Caco-2 (cell line): ENCODE data around the gene CCL5. TPM values are rescaled to one million over a fixed set of nuclear protein-coding genes. Genes with fewer than 3 reads are reported as not detected.

Experiments used
- BruUV-seq: library from RNA; stranded (reverse); fragments of 400-500 nt; replicated peaks from 2 replicates; lab custom pipeline; 2021; lab: Mats Ljungman, UMichigan
- CTCF ChIA-PET: fragments of 300-600 bp; sonication (Branson Sonifier 250); formaldehyde crosslinking; loops from one replicate; lab custom pipeline; 2022; ENCODE audit warnings: antibody characterized with exemption; lab: Charles Lee
- POLR2A ChIA-PET: fragments of 300-600 bp; sonication (Branson Sonifier 250); formaldehyde crosslinking; loops from one replicate; lab custom pipeline; 2022; ENCODE audit warnings: antibody characterized with exemption; lab: Charles Lee
- DNase-seq, 2 experiments: peaks; one replicate each; pipeline versions ENCODE4 v3.0.0 to v3.0.0-alpha.2; 2020 to 2022
- H3K27me3 ChIP-seq: replicated peaks from 2 replicates; pipeline ENCODE4 v1.6.0; 2011; ENCODE audit warnings: low read length; ENCODE audit not compliant: control insufficient read depth, insufficient read depth
- H3K36me3 ChIP-seq: 2 replicates; pipeline ENCODE4 v1.5.1; 2011; ENCODE audit warnings: low read length; ENCODE audit not compliant: control insufficient read depth, insufficient read depth
- H3K4me1 ChIP-seq: fragments of 250-450 bp; sonication (Bioruptor Pico); 2 replicates; pipeline ENCODE4 v1.5.1; 2020; ENCODE audit warnings: mild to moderate bottlenecking
- H3K4me3 ChIP-seq: 2 replicates; pipeline ENCODE4 v1.5.1; 2011; ENCODE audit warnings: low read depth, mild to moderate bottlenecking, control low read depth, low read length
- H3K9me3 ChIP-seq: fragments of 250-450 bp; sonication (Bioruptor Pico); 2 replicates; pipeline ENCODE4 v1.5.1; 2020; ENCODE audit warnings: mild to moderate bottlenecking, moderate library complexity
- H3K27ac Mint-ChIP-seq: one replicate; pipeline ENCODE4 v1.8.0; 2022; ENCODE audit warnings: mixed read lengths; ENCODE audit not compliant: unreplicated experiment
- H3K27me3 Mint-ChIP-seq: one replicate; pipeline ENCODE4 v1.8.0; 2022; ENCODE audit warnings: mixed read lengths; ENCODE audit not compliant: insufficient read depth, unreplicated experiment
- H3K36me3 Mint-ChIP-seq: one replicate; pipeline ENCODE4 v1.8.0; 2022; ENCODE audit warnings: mild to moderate bottlenecking, mixed read lengths; ENCODE audit not compliant: insufficient read depth, unreplicated experiment
- H3K4me1 Mint-ChIP-seq: one replicate; pipeline ENCODE4 v1.8.0; 2022; ENCODE audit warnings: low read depth, mixed read lengths; ENCODE audit not compliant: unreplicated experiment
- H3K4me3 Mint-ChIP-seq: one replicate; pipeline ENCODE4 v1.8.0; 2022; ENCODE audit warnings: mild to moderate bottlenecking, moderate library complexity, mixed read lengths; ENCODE audit not compliant: unreplicated experiment
- H3K9me3 Mint-ChIP-seq: one replicate; pipeline ENCODE4 v1.8.0; 2022; ENCODE audit warnings: mixed read lengths; ENCODE audit not compliant: unreplicated experiment
- intact Hi-C: fragments of 100-400 bp; cut with micrococcal nuclease; formaldehyde crosslinking; loops from one replicate; pipeline ENCODE4 v1.10.0; 2022; ENCODE audit not compliant: unreplicated experiment
- total RNA-seq: library from RNA; stranded (reverse); gene quantifications from 2 replicates; pipeline ENCODE4 v1.2.3, GENCODE V29; 2022
- TF ChIP-seq, protein P1 (sequence below), 2 experiments: fragments of 200-600 bp in 1 of 2; IDR thresholded peaks; 1 replicate in 1 of 2; 2 replicates in 1 of 2; pipeline versions ENCODE4 v1.5.1 to v1.8.0; 2011 to 2022; ENCODE audit warnings: antibody characterized with exemption in 1 of 2, control low read depth in 1 of 2, inconsistent platforms in 1 of 2, low read depth in 1 of 2, low read length in 1 of 2, mild to moderate bottlenecking in 1 of 2, moderate library complexity in 1 of 2; ENCODE audit not compliant: insufficient read depth in 1 of 2, severe bottlenecking in 1 of 2, unreplicated experiment in 1 of 2

Gene CCL5
- total RNA-seq, 1 experiment from 2014 or later, result not detected

DNA sequence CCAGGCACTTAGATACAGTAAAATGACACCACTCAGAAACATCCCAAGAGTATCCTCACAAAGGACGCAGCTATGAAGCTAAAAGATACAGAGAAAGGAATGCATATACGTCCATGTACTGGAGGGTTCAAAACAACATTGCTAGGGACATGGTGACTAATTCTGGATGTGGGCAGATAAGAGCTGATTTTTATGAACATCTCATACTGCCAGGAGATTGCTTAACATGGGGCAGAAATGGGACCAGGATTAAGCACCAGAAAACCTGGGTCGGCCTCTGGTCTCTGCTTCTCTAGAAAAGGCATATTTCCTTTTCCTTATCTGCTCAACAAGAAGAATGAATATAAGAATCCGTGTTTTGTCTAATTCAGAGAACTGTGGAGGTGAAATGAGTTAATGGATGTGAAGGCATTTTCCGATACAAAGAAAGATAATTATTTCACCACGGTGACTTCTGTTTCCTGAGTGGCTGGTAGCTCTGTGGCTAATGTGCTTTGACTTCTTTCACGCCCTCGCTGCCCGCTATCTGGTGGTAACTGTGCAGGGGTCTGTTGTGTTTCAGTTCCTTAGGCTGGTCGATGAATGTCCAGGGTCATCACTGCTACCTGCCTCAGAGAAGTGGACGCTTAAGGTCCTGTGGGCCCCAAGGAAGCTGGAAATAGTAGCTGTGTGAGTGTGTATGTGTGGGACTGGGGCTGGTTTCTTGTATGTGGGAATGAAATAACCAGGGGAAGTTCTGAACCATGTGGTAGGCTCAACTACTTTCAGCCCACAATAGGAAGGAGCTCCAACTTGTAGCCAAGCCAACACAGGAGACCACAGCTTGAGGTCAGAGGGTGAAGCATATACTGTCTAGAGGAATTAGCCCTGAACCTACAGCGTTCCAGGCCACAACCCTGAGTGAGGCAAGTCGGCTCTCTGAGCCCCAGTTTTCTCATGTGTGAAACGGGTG lies 15.8 kb upstream of the CCL5 start:
- no peak overlapping the region for H3K4me3 Mint-ChIP-seq
- TF ChIP-seq, protein P1, sequence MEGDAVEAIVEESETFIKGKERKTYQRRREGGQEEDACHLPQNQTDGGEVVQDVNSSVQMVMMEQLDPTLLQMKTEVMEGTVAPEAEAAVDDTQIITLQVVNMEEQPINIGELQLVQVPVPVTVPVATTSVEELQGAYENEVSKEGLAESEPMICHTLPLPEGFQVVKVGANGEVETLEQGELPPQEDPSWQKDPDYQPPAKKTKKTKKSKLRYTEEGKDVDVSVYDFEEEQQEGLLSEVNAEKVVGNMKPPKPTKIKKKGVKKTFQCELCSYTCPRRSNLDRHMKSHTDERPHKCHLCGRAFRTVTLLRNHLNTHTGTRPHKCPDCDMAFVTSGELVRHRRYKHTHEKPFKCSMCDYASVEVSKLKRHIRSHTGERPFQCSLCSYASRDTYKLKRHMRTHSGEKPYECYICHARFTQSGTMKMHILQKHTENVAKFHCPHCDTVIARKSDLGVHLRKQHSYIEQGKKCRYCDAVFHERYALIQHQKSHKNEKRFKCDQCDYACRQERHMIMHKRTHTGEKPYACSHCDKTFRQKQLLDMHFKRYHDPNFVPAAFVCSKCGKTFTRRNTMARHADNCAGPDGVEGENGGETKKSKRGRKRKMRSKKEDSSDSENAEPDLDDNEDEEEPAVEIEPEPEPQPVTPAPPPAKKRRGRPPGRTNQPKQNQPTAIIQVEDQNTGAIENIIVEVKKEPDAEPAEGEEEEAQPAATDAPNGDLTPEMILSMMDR (IDR thresholded peaks at IDR 0.05; ENCODE audit: insufficient read depth in 1 of 2, low read depth in 1 of 2, low read length in 1 of 2, severe bottlenecking in 1 of 2, unreplicated experiment in 1 of 2), result no peak
- no peak for DNase-seq
- ChIA-PET CTCF (no interaction called here), POLR2A (no interaction called here)
- Histone ChIP-seq H3K9me3 (no peaks in the 10 kb centered on the region), H3K36me3 (no peaks in the 10 kb centered on the region), H3K4me3 (no peak overlapping the region), H3K27me3 (no peaks in the 10 kb centered on the region), H3K4me1 (peaks cover 7% of the 10 kb centered on the region; the same call in 1 of the 2 replicates)
- intact Hi-C loops, result no loop called here
- H3K4me1 Mint-ChIP-seq, result peaks cover 13% of the 10 kb centered on the region
- H3K27me3 Mint-ChIP-seq, result no peaks in the 10 kb centered on the region
- no peak overlapping the region for H3K27ac Mint-ChIP-seq
- H3K9me3 Mint-ChIP-seq, result no peaks in the 10 kb centered on the region
- no peaks in the 10 kb centered on the region for H3K36me3 Mint-ChIP-seq
- no TSS peak for BruUV-seq

DNA sequence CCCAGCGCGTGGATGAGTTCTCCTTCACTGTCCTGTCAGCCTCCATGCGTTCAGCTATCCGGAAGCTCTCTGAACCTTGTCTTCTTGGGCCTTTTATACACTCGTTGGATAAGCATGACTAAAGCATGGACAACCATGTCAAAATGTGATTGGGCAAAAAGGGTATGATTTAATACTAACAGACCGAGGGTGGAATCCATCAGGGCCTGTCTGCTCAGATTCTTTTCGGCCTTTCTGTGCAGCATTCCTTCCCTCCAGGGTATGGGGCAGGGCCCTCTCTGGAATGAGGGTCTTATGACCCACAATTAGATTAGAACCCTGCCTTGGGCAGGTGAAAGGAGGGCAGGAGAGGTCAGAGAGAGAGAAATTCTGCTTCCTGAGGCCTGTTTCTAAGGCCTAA lies 14.0 kb upstream of the CCL5 start:
- ChIA-PET POLR2A (no interaction called here), CTCF (no interaction called here)
- Mint-ChIP-seq H3K9me3 (no peaks in the 10 kb centered on the region), H3K36me3 (no peaks in the 10 kb centered on the region), H3K27me3 (no peaks in the 10 kb centered on the region), H3K4me1 (no peaks in the 10 kb centered on the region), H3K4me3 (no peak overlapping the region), H3K27ac (no peak overlapping the region)
- no peak overlapping the region for H3K4me3 ChIP-seq
- no peaks in the 10 kb centered on the region for H3K9me3 ChIP-seq
- intact Hi-C loops, result no loop called here
- no peaks in the 10 kb centered on the region for H3K36me3 ChIP-seq
- DNase-seq, result no peak
- H3K4me1 ChIP-seq, result no peaks in the 10 kb centered on the region
- no TSS peak for BruUV-seq
- no peaks in the 10 kb centered on the region for H3K27me3 ChIP-seq
- TF ChIP-seq, protein P1 (IDR thresholded peaks at IDR 0.05; ENCODE audit: insufficient read depth in 1 of 2, low read depth in 1 of 2, low read length in 1 of 2, severe bottlenecking in 1 of 2, unreplicated experiment in 1 of 2), result no peak

DNA sequence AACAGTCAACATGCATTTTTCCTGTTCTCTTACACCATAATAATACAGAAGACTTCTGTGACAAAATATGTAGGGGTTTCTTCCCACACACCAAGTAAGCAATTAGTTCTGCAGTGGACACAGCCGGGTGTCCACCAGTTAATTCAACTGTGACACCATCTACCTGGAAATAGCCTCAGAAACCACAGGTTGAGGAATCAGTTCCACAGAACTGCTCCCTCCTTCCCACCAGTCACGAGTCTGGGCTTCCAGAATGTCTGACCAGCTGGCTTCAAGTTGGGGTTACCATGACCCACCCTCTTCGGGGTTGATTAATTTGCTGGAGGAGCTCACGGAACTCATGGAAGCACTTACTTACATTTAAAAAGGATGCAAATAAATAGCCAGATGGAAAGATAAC lies 13.6 kb upstream of the CCL5 start:
- Mint-ChIP-seq H3K9me3 (no peaks in the 10 kb centered on the region), H3K4me1 (no peaks in the 10 kb centered on the region), H3K27me3 (no peaks in the 10 kb centered on the region), H3K27ac (no peak overlapping the region), H3K4me3 (no peak overlapping the region), H3K36me3 (no peaks in the 10 kb centered on the region)
- H3K36me3 ChIP-seq, result no peaks in the 10 kb centered on the region
- no TSS peak for BruUV-seq
- no peaks in the 10 kb centered on the region for H3K4me1 ChIP-seq
- H3K4me3 ChIP-seq, result no peak overlapping the region
- H3K27me3 ChIP-seq, result no peaks in the 10 kb centered on the region
- ChIA-PET CTCF (interaction anchor here (0.6 kb wide), 1 partner anchor 278 kb away, joined by 5 read pairs; no protein-coding TSS in a partner anchor), POLR2A (no interaction called here)
- H3K9me3 ChIP-seq, result no peaks in the 10 kb centered on the region
- intact Hi-C loops, result no loop called here
- DNase-seq, result no peak
- TF ChIP-seq, protein P1 (IDR thresholded peaks at IDR 0.05; ENCODE audit: insufficient read depth in 1 of 2, low read depth in 1 of 2, low read length in 1 of 2, severe bottlenecking in 1 of 2, unreplicated experiment in 1 of 2), result no peak
